Measurements from ENCODE around the gene ZNF175.

Gene ZNF175

GRCh38 chr19:51589511-51589910 lies 18.4 kb downstream of the ZNF175 start:
- no peak for DNase-seq (ENCODE audit: low read depth in 2 of 2)

GRCh38 chr19:51590441-51590840 lies 19.4 kb downstream of the ZNF175 start:
- DNase-seq (ENCODE audit: low read depth in 2 of 2): no peak

GRCh38 chr19:51592521-51592920 lies 21.4 kb downstream of the ZNF175 start:
- no peak for DNase-seq (ENCODE audit: low read depth in 2 of 2)

- DNase-seq (ENCODE audit: low read depth in 2 of 2): no peak
Measured at GRCh38 chr19:51593138-51593890, 22.2 kb downstream of the ZNF175 start.

- DNase-seq (ENCODE audit: low read depth in 2 of 2): peak; percentile 92 to 93
Measured at GRCh38 chr19:51593969-51594773, 23.1 kb downstream of the ZNF175 start.

GRCh38 chr19:51594774-51595109 lies 23.7 kb downstream of the ZNF175 start:
- DNase-seq (ENCODE audit: low read depth in 2 of 2): no peak

- DNase-seq (ENCODE audit: low read depth in 2 of 2): no peak
Measured at GRCh38 chr19:51595190-51596175, 24.4 kb downstream of the ZNF175 start.

- DNase-seq (ENCODE audit: low read depth in 2 of 2): no peak
Measured at GRCh38 chr19:51598159-51598915, 27.3 kb downstream of the ZNF175 start.

- DNase-seq (ENCODE audit: low read depth in 2 of 2): no peak
Measured at GRCh38 chr19:51599084-51599483, 28.0 kb downstream of the ZNF175 start.

GRCh38 chr19:51600940-51601580 lies 30.0 kb downstream of the ZNF175 start:
- no peak for DNase-seq (ENCODE audit: low read depth in 2 of 2)

- DNase-seq (ENCODE audit: low read depth in 2 of 2): no peak
Measured at GRCh38 chr19:51602189-51602854, 31.2 kb downstream of the ZNF175 start.

- DNase-seq (ENCODE audit: low read depth in 2 of 2): peak in 1 of 2 experiments; percentile 28
Measured at GRCh38 chr19:51607077-51607476, 36.0 kb downstream of the ZNF175 start.

- peak; percentile 13 to 66 for DNase-seq (ENCODE audit: low read depth in 2 of 2)
Measured at GRCh38 chr19:51607920-51608562, 37.0 kb downstream of the ZNF175 start.

GRCh38 chr19:51610576-51610975 lies 39.5 kb downstream of the ZNF175 start:
- DNase-seq (ENCODE audit: low read depth in 2 of 2): no peak

GRCh38 chr19:51614789-51615188 lies 43.7 kb downstream of the ZNF175 start:
- no peak for DNase-seq (ENCODE audit: low read depth in 2 of 2)

GRCh38 chr19:51615991-51616390 lies 44.9 kb downstream of the ZNF175 start:
- no peak for DNase-seq (ENCODE audit: low read depth in 2 of 2)

GRCh38 chr19:51621178-51621577 lies 50.1 kb downstream of the ZNF175 start:
- no peak for DNase-seq (ENCODE audit: low read depth in 2 of 2)

GRCh38 chr19:51626675-51627074 lies 55.6 kb downstream of the ZNF175 start:
- no peak for DNase-seq (ENCODE audit: low read depth in 2 of 2)

- DNase-seq (ENCODE audit: low read depth in 2 of 2): no peak
Measured at GRCh38 chr19:51627491-51628138, 56.5 kb downstream of the ZNF175 start.
